Peyer's patch (tissue), 4 donors: ENCODE measurements around the gene VSTM2L.

ENCODE experiments used
- POLR2A ChIP-seq, 2 donors: fragments of 450-650 bp; IDR thresholded peaks; one replicate each; pipeline ENCODE4 v1.5.1; 2017; ENCODE audit warnings: antibody characterized with exemption in 2 of 2, mild to moderate bottlenecking in 2 of 2, moderate library complexity in 2 of 2
- TF ChIP-seq, protein P1 (sequence below), 6 experiments: fragments of 450-650 bp in 4 of 6; fragments of 200-600 bp in 2 of 6; sonication (generic) in 1 of 6; IDR thresholded peaks; one replicate each; pipeline ENCODE4 v1.5.1; 2017 to 2019; ENCODE audit warnings: antibody characterized with exemption in 6 of 6, mild to moderate bottlenecking in 3 of 6, moderate library complexity in 1 of 6

DNA sequence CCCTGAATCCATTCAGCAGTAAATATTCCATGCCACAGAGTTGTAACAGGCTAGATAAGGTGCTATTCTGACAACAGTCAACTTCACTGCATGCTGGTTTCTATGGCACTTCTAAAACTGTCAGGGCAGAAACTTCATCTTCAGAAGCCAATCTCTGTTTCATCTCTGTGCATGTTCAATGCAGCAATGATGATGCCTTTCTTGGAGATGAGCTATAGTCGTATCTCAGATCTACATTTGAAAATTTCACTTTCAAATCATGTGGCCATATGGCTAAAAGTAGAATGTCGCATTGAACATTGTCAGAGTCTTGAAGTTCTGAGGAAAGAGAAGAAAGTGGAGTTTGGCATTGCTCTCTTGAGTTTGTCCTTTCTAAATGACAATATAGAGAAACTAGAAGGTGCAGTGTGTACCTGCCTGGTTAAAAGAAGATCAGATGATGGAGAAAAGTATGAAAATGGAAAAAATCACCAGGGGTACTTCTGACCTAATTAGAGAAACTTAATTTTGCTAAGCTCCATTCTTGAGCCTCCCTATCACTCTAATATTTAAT lies 49.0 kb upstream of the VSTM2L start:
- TF ChIP-seq, protein P1, sequence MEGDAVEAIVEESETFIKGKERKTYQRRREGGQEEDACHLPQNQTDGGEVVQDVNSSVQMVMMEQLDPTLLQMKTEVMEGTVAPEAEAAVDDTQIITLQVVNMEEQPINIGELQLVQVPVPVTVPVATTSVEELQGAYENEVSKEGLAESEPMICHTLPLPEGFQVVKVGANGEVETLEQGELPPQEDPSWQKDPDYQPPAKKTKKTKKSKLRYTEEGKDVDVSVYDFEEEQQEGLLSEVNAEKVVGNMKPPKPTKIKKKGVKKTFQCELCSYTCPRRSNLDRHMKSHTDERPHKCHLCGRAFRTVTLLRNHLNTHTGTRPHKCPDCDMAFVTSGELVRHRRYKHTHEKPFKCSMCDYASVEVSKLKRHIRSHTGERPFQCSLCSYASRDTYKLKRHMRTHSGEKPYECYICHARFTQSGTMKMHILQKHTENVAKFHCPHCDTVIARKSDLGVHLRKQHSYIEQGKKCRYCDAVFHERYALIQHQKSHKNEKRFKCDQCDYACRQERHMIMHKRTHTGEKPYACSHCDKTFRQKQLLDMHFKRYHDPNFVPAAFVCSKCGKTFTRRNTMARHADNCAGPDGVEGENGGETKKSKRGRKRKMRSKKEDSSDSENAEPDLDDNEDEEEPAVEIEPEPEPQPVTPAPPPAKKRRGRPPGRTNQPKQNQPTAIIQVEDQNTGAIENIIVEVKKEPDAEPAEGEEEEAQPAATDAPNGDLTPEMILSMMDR (IDR thresholded peaks at IDR 0.05), result no peak
- TF ChIP-seq POLR2A (IDR thresholded peaks at IDR 0.05), result no peak
